HepG2 (cell line): ENCODE data around the gene CEP104. TPM values are rescaled to one million over a fixed set of nuclear protein-coding genes. Genes with fewer than 3 reads are reported as not detected.

Experiments used
- ATAC-seq: fragments of 200-7000 bp; cut with Tn5 transposase; 3 replicates; pipeline ENCODE4 v1.9.1; 2020; ENCODE audit warnings: mild to moderate bottlenecking, moderate library complexity
- BruUV-seq: library from RNA; stranded (reverse); fragments of 400-500 nt; replicated peaks from 2 replicates; lab custom pipeline; 2021; lab: Mats Ljungman, UMichigan
- CTCF ChIA-PET: fragments of 300-600 bp; formaldehyde crosslinking; extraction: SDS; loops from one replicate; lab custom pipeline; 2021; ENCODE audit warnings: low total read pairs, inconsistent platforms, low intra/inter-chr PET ratio; lab: Yijun Ruan, JAX
- POLR2A ChIA-PET: fragments of 350-600 bp; sonication (Branson Sonifier 250); formaldehyde crosslinking; loops from one replicate; lab custom pipeline; 2020; ENCODE audit warnings: antibody characterized with exemption, inconsistent platforms; lab: Yijun Ruan, JAX
- DNase-seq: peaks from one replicate; pipeline ENCODE4 v3.0.0-alpha.2; 2015; ENCODE audit warnings: low spot score
- FAIRE-seq: peaks from 3 replicates; lab custom pipeline; 2011; peaks lifted over from hg19 to GRCh38; lab: Jason Lieb, UNC
- H2AFZ ChIP-seq: one replicate; pipeline ENCODE4 v1.6.1; 2011; ENCODE audit warnings: low read length, inconsistent platforms
- H3K27ac ChIP-seq: fragments of 300-600 bp; 3 replicates; pipeline ENCODE4 v1.8.0; 2011; ENCODE audit warnings: mixed run types, mild to moderate bottlenecking, mixed read lengths, low read length, inconsistent platforms; ENCODE audit not compliant: insufficient read depth; ENCODE audit errors: extremely low read length
- H3K27me3 ChIP-seq, 2 experiments: fragments of 200-600 bp in 1 of 2; 2 replicates in 1 of 2; 3 replicates in 1 of 2; pipeline versions ENCODE4 v1.6.0 to v1.8.0; 2011; ENCODE audit warnings: low read length in 2 of 2, mild to moderate bottlenecking in 2 of 2, moderate library complexity in 2 of 2, inconsistent platforms in 1 of 2; ENCODE audit not compliant: insufficient read depth in 2 of 2, control insufficient read depth in 1 of 2
- H3K36me3 ChIP-seq, 2 experiments: fragments of 200-600 bp in 1 of 2; replicated peaks in 1 of 2; 2 replicates in 1 of 2; 3 replicates in 1 of 2; pipeline versions ENCODE4 v1.5.1 to v1.8.0; 2011; ENCODE audit warnings: low read length in 2 of 2, inconsistent platforms in 1 of 2; ENCODE audit not compliant: insufficient read depth in 2 of 2, control insufficient read depth in 1 of 2
- H3K4me1 ChIP-seq: 2 replicates; pipeline ENCODE4 v1.5.1; 2012; ENCODE audit warnings: low read length, inconsistent platforms; ENCODE audit not compliant: insufficient read depth
- H3K4me2 ChIP-seq: 2 replicates; pipeline ENCODE4 v1.6.0; 2011; ENCODE audit warnings: low read depth, low read length, inconsistent platforms
- H3K4me3 ChIP-seq, 3 experiments: fragments of 200-600 bp in 1 of 3; sonication (generic), shearing (Covaris generic) in 1 of 3; replicated peaks in 1 of 3; 2 replicates each; pipeline ENCODE4 v1.5.1; 2011 to 2016; ENCODE audit warnings: low read length in 3 of 3, inconsistent platforms in 2 of 3, low read depth in 2 of 3, mild to moderate bottlenecking in 2 of 3, control low read depth in 1 of 3, mixed read lengths in 1 of 3; ENCODE audit not compliant: insufficient read depth in 1 of 3
- H3K79me2 ChIP-seq: one replicate; pipeline ENCODE4 v1.6.1; 2011; ENCODE audit warnings: low read length, inconsistent platforms; ENCODE audit not compliant: insufficient read depth
- H3K9ac ChIP-seq: 2 replicates; pipeline ENCODE4 v1.6.0; 2011; ENCODE audit warnings: mild to moderate bottlenecking, low read depth, low read length, inconsistent platforms; ENCODE audit not compliant: insufficient read depth
- H3K9me3 ChIP-seq: 2 replicates; pipeline ENCODE4 v1.5.1; 2012; ENCODE audit warnings: mild to moderate bottlenecking, low read length
- H4K20me1 ChIP-seq: 2 replicates; pipeline ENCODE4 v1.6.0; 2011; ENCODE audit warnings: inconsistent platforms, mild to moderate bottlenecking, low read length, moderate library complexity; ENCODE audit not compliant: insufficient read depth
- FOXP1 ChIP-seq, 2 experiments: fragments of 450-650 bp in 1 of 2; IDR thresholded peaks; 2 replicates each; pipeline ENCODE4 v1.6.1; 2017 to 2018; ENCODE audit warnings: antibody characterized with exemption in 1 of 2
- KLF11 ChIP-seq: IDR thresholded peaks from 2 replicates; pipeline ENCODE4 v1.6.1; 2016; ENCODE audit warnings: missing compliant biosample characterization
- MBNL3 ChIP-seq: fragments of 250-450 bp; sonication (Bioruptor Pico); conservative IDR thresholded peaks from 2 replicates; pipeline ENCODE4 v1.8.0; 2022; ENCODE audit warnings: mild to moderate bottlenecking, inconsistent platforms
- ZNF354B ChIP-seq: sonication (generic); formaldehyde crosslinking; IDR thresholded peaks from 2 replicates; pipeline ENCODE4 v1.8.0; 2022; ENCODE audit warnings: mild to moderate bottlenecking, missing genetic modification reagents
- ZNF496 ChIP-seq: sonication (generic); formaldehyde crosslinking; IDR thresholded peaks from 2 replicates; pipeline ENCODE4 v1.8.1; 2023; ENCODE audit warnings: mild to moderate bottlenecking, moderate library complexity, missing genetic modification reagents; ENCODE audit not compliant: insufficient replicate concordance
- ZSCAN9 ChIP-seq: IDR thresholded peaks from 2 replicates; pipeline ENCODE4 v1.6.1; 2016; ENCODE audit warnings: borderline replicate concordance
- WGBS: methylation state at CpG from one replicate; pipeline ENCODE4 v1.1.6; 2017; ENCODE audit warnings: low lambda C conversion rate; 5-methylcytosine and 5-hydroxymethylcytosine counted together
- in situ Hi-C: cut with HindIII; loops from 2 replicates; pipeline ENCODE4 v1.10.0; 2017; ENCODE audit warnings: low pct_unique_long_range_greater_than_20kb; ENCODE audit not compliant: extremely low pct_ligation_motif_present
- intact Hi-C: fragments of 100-400 bp; cut with micrococcal nuclease; formaldehyde crosslinking; loops from one replicate; pipeline ENCODE4 v1.10.0; 2022; ENCODE audit not compliant: unreplicated experiment
- polyA plus RNA-seq, 8 experiments: library from polyadenylated mRNA; depleted of rRNA in 3 of 8; stranded (reverse) in 7 of 8; unstranded in 1 of 8; fragments of >200 nt; fragmentation: Illumina TruSeq in 4 of 8; extraction: Trizol in 4 of 8; gene quantifications; 2 replicates each; pipeline versions ENCODE4 v1.2.1 to v1.2.3, GENCODE V29; 2011 to 2016; ENCODE audit warnings: low read depth in 4 of 8, missing spikeins in 1 of 8, mixed read lengths in 1 of 8; ENCODE audit not compliant: insufficient read depth in 1 of 8
- total RNA-seq, 5 experiments: library from RNA; depleted of rRNA; stranded (reverse); fragments of >200 nt; fragmentation: Illumina TruSeq; extraction: Trizol; gene quantifications; 2 replicates each; pipeline ENCODE4 v1.2.3, GENCODE V29; 2016; ENCODE audit warnings: low read depth in 1 of 5
- TF ChIP-seq, protein P1 (sequence below): sonication (generic); formaldehyde crosslinking; IDR thresholded peaks from 2 replicates; pipeline ENCODE4 v1.4.0; 2020; ENCODE audit warnings: missing genetic modification reagents, borderline replicate concordance
- TF ChIP-seq, protein P2 (sequence below): sonication (generic); formaldehyde crosslinking; IDR thresholded peaks from 2 replicates; pipeline ENCODE4 v1.4.0; 2020; ENCODE audit warnings: missing genetic modification reagents
- TF ChIP-seq, protein P3 (sequence below): IDR thresholded peaks from 2 replicates; pipeline ENCODE4 v1.6.1; 2016; ENCODE audit warnings: missing compliant biosample characterization, missing genetic modification reagents, borderline replicate concordance

Gene CEP104
- total and polyA plus RNA-seq, 2 of the 13 experiments (the other 11 are each of a cell fraction or from before 2014, with no cell fraction given): 20.4 to 30.1 TPM

- Histone ChIP-seq H3K36me3 (peaks cover 4 to 17% of the 10 kb centered on the region in 2 experiments; a peak in 3 of 5 replicates), H3K27ac (no peak overlapping the region), H3K9ac (no peak overlapping the region), H4K20me1 (no peaks in the 10 kb centered on the region), H3K4me2 (peak overlapping the region; percentile 85), H3K79me2 (peaks cover 63% of the 10 kb centered on the region), H3K27me3 (no peaks in the 10 kb centered on the region; a peak in 1 of 5 replicates), H2AFZ (no peak overlapping the region), H3K9me3 (peaks cover 4% of the 10 kb centered on the region; the same call in 1 of the 2 replicates), H3K4me3 (peak overlapping the region in 2 of 3 experiments; percentile 85 to 88; a peak in 3 of 6 replicates), H3K4me1 (peaks cover 40% of the 10 kb centered on the region)
- CTCF ChIA-PET: no interaction called here
- intact Hi-C loops: no loop called here
- BruUV-seq: no TSS peak
- POLR2A ChIA-PET: no interaction called here
- no peak for DNase-seq
- in situ Hi-C loops: no loop called here
- FAIRE-seq: no peak
- TF ChIP-seq ZSCAN9 (CRISPR knock-in tag) (no peak), FOXP1 (IDR thresholded peaks at IDR 0.05) (peak; percentile 91), FOXP1 (CRISPR knock-in tag; IDR thresholded peaks at IDR 0.05) (no peak)
- no peak for ATAC-seq
Measured at GRCh38 chr1:3898475-3898735, 41.4 kb upstream of the CEP104 start.

GRCh38 chr1:3896396-3897000 lies 39.5 kb upstream of the CEP104 start:
- no peak for DNase-seq
- no peak overlapping the region for H2AFZ ChIP-seq
- peaks cover 7 to 18% of the 10 kb centered on the region in 2 experiments; a peak in 4 of 5 replicates for H3K36me3 ChIP-seq
- in situ Hi-C loops: no loop called here
- POLR2A ChIA-PET: no interaction called here
- no peak overlapping the region for H3K4me3 ChIP-seq
- 88% methylated on average over 7 of the region's 7 CpGs for WGBS
- ATAC-seq: no peak
- H3K4me2 ChIP-seq: no peak overlapping the region
- CTCF ChIA-PET: no interaction called here
- H3K79me2 ChIP-seq: peaks cover 69% of the 10 kb centered on the region
- no peak overlapping the region for H3K27ac ChIP-seq
- no peak overlapping the region for H3K9ac ChIP-seq
- TF ChIP-seq, protein P1, sequence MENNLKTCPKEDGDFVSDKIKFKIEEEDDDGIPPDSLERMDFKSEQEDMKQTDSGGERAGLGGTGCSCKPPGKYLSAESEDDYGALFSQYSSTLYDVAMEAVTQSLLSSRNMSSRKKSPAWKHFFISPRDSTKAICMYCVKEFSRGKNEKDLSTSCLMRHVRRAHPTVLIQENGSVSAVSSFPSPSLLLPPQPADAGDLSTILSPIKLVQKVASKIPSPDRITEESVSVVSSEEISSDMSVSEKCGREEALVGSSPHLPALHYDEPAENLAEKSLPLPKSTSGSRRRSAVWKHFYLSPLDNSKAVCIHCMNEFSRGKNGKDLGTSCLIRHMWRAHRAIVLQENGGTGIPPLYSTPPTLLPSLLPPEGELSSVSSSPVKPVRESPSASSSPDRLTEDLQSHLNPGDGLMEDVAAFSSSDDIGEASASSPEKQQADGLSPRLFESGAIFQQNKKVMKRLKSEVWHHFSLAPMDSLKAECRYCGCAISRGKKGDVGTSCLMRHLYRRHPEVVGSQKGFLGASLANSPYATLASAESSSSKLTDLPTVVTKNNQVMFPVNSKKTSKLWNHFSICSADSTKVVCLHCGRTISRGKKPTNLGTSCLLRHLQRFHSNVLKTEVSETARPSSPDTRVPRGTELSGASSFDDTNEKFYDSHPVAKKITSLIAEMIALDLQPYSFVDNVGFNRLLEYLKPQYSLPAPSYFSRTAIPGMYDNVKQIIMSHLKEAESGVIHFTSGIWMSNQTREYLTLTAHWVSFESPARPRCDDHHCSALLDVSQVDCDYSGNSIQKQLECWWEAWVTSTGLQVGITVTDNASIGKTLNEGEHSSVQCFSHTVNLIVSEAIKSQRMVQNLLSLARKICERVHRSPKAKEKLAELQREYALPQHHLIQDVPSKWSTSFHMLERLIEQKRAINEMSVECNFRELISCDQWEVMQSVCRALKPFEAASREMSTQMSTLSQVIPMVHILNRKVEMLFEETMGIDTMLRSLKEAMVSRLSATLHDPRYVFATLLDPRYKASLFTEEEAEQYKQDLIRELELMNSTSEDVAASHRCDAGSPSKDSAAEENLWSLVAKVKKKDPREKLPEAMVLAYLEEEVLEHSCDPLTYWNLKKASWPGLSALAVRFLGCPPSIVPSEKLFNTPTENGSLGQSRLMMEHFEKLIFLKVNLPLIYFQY (CRISPR knock-in tag): no peak
- TF ChIP-seq ZNF354B (CRISPR knock-in tag) (no peak), MBNL3 (CRISPR knock-in tag) (no peak), KLF11 (CRISPR knock-in tag) (no peak), ZNF496 (CRISPR knock-in tag) (no peak)
- TF ChIP-seq, protein P2, sequence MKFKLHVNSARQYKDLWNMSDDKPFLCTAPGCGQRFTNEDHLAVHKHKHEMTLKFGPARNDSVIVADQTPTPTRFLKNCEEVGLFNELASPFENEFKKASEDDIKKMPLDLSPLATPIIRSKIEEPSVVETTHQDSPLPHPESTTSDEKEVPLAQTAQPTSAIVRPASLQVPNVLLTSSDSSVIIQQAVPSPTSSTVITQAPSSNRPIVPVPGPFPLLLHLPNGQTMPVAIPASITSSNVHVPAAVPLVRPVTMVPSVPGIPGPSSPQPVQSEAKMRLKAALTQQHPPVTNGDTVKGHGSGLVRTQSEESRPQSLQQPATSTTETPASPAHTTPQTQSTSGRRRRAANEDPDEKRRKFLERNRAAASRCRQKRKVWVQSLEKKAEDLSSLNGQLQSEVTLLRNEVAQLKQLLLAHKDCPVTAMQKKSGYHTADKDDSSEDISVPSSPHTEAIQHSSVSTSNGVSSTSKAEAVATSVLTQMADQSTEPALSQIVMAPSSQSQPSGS (CRISPR knock-in tag): no peak
- TF ChIP-seq, protein P3, sequence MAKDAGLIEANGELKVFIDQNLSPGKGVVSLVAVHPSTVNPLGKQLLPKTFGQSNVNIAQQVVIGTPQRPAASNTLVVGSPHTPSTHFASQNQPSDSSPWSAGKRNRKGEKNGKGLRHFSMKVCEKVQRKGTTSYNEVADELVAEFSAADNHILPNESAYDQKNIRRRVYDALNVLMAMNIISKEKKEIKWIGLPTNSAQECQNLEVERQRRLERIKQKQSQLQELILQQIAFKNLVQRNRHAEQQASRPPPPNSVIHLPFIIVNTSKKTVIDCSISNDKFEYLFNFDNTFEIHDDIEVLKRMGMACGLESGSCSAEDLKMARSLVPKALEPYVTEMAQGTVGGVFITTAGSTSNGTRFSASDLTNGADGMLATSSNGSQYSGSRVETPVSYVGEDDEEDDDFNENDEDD (CRISPR knock-in tag): no peak
- TF ChIP-seq, all 625 proteins: peak for 0
- Histone ChIP-seq H3K27me3 (no peaks in the 10 kb centered on the region; a peak in 1 of 5 replicates), H4K20me1 (no peaks in the 10 kb centered on the region), H3K9me3 (peaks cover 4% of the 10 kb centered on the region; the same call in 1 of the 2 replicates), H3K4me1 (peaks cover 21% of the 10 kb centered on the region)
- no TSS peak for BruUV-seq
- no peak for FAIRE-seq
- intact Hi-C loops: no loop called here
